Measurements from ENCODE around the gene FIGLA.

FIGLA gene

GRCh38 chr2:70777450-70777849 lies 13.0 kb downstream of the FIGLA start:
- no peak for DNase-seq (ENCODE audit: low read depth, low spot score)

GRCh38 chr2:70776266-70776665 lies 14.2 kb downstream of the FIGLA start:
- H3K27ac ChIP-seq = no peak overlapping the region
- DNase-seq (ENCODE audit: low read depth, low spot score) = no peak

More at GRCh38 chr2:70777450-70777849, 13.0 kb downstream of the FIGLA start:
- no peak overlapping the region for H3K27ac ChIP-seq

- no peak for DNase-seq (ENCODE audit: low read depth, low spot score)
- no peak overlapping the region for H3K27ac ChIP-seq
Measured at GRCh38 chr2:70775141-70775540, 15.3 kb downstream of the FIGLA start.

- DNase-seq (ENCODE audit: low read depth, low spot score) = no peak
- no peak overlapping the region for H3K27ac ChIP-seq
Measured at GRCh38 chr2:70772486-70773155, 17.8 kb downstream of the FIGLA start.

GRCh38 chr2:70771446-70771845 lies 19.0 kb downstream of the FIGLA start:
- H3K27ac ChIP-seq = no peak overlapping the region
- no peak for DNase-seq (ENCODE audit: low read depth, low spot score)

- no peak overlapping the region for H3K27ac ChIP-seq
- DNase-seq (ENCODE audit: low read depth, low spot score) = no peak
Measured at GRCh38 chr2:70769450-70769849, 21.0 kb downstream of the FIGLA start.

GRCh38 chr2:70768590-70769085 lies 21.8 kb downstream of the FIGLA start:
- no peak overlapping the region for H3K27ac ChIP-seq
- DNase-seq (ENCODE audit: low read depth, low spot score) = no peak

- no peak within 1 kb of the TSS for H3K27ac ChIP-seq
- no peak for DNase-seq (ENCODE audit: low read depth, low spot score)
Measured at GRCh38 chr2:70767699-70768589, 22.5 kb downstream of the FIGLA start, which contains the start of gene ADD2. ADD2 (minus strand) TSS chr2:70768200; CDS start chr2:70706408, 61,792 bp downstream.

- H3K27ac ChIP-seq = no peak overlapping the region
- DNase-seq (ENCODE audit: low read depth, low spot score) = no peak
Measured at GRCh38 chr2:70767079-70767698, 23.3 kb downstream of the FIGLA start.

GRCh38 chr2:70766357-70767078 lies 23.9 kb downstream of the FIGLA start:
- no peak overlapping the region for H3K27ac ChIP-seq
- no peak for DNase-seq (ENCODE audit: low read depth, low spot score)

- H3K27ac ChIP-seq = no peak overlapping the region
- DNase-seq (ENCODE audit: low read depth, low spot score) = no peak
Measured at GRCh38 chr2:70765507-70765906, 24.9 kb downstream of the FIGLA start.

- no peak overlapping the region for H3K27ac ChIP-seq
- DNase-seq (ENCODE audit: low read depth, low spot score) = no peak
Measured at GRCh38 chr2:70759446-70759845, 31.0 kb downstream of the FIGLA start.

- no peak overlapping the region for H3K27ac ChIP-seq
- DNase-seq (ENCODE audit: low read depth, low spot score) = no peak
Measured at GRCh38 chr2:70757966-70758365, 32.5 kb downstream of the FIGLA start.

- DNase-seq (ENCODE audit: low read depth, low spot score) = no peak
- no peak overlapping the region for H3K27ac ChIP-seq
Measured at GRCh38 chr2:70757360-70757759, 33.1 kb downstream of the FIGLA start.

GRCh38 chr2:70756128-70756527 lies 34.3 kb downstream of the FIGLA start:
- DNase-seq (ENCODE audit: low read depth, low spot score) = no peak
- H3K27ac ChIP-seq = no peak overlapping the region

GRCh38 chr2:70753902-70754301 lies 36.5 kb downstream of the FIGLA start:
- no peak overlapping the region for H3K27ac ChIP-seq
- no peak for DNase-seq (ENCODE audit: low read depth, low spot score)

- no peak overlapping the region for H3K27ac ChIP-seq
- no peak for DNase-seq (ENCODE audit: low read depth, low spot score)
Measured at GRCh38 chr2:70753031-70753430, 37.4 kb downstream of the FIGLA start.

- H3K27ac ChIP-seq = no peak overlapping the region
- no peak for DNase-seq (ENCODE audit: low read depth, low spot score)
Measured at GRCh38 chr2:70752396-70752795, 38.0 kb downstream of the FIGLA start.

GRCh38 chr2:70751881-70752280 lies 38.6 kb downstream of the FIGLA start:
- no peak for DNase-seq (ENCODE audit: low read depth, low spot score)
- no peak overlapping the region for H3K27ac ChIP-seq

GRCh38 chr2:70750320-70750719 lies 40.1 kb downstream of the FIGLA start:
- no peak for DNase-seq (ENCODE audit: low read depth, low spot score)
- no peak overlapping the region for H3K27ac ChIP-seq

All from epithelial cell of prostate (primary cell).